Esophagus muscularis mucosa (tissue), 3 donors: ENCODE data around the gene SLC38A2.

Experiments
- CTCF ChIP-seq, 3 experiments: fragments of 200-600 bp in 2 of 3; fragments of 450-650 bp in 1 of 3; sonication (generic) in 2 of 3; IDR thresholded peaks; one replicate each; pipeline ENCODE4 v1.5.1; 2017 to 2019; ENCODE audit warnings: antibody characterized with exemption in 3 of 3, mild to moderate bottlenecking in 2 of 3, moderate library complexity in 1 of 3
- POLR2A ChIP-seq: fragments of 450-650 bp; IDR thresholded peaks from one replicate; pipeline ENCODE4 v1.6.1; 2017; ENCODE audit warnings: antibody characterized with exemption, moderate library complexity, mild to moderate bottlenecking, low read depth
- POLR2AphosphoS5 ChIP-seq, 2 donors: sonication (generic); formaldehyde crosslinking; IDR thresholded peaks; one replicate each; pipeline ENCODE4 v1.6.1; 2017; ENCODE audit warnings: antibody characterized with exemption in 2 of 2

DNA sequence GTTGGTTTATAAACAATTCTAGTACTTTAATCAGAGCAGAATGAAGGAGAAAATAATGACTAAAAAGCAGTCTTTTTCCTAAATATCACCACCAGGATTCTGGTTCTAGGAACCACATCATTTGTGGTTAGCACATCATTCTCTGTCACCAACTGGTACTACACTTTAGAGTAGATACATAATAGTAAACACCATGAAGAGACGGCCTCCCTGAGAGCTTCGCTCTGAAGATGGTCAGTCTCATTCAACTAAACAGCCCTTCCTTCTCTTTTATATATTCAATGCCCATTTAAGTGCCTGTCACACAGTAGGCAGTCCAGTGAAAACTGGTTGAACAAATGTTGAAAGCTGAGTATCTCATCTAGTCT is 10.9 kb downstream of the SLC38A2 start:
- TF ChIP-seq CTCF (IDR thresholded peaks at IDR 0.05) = no peak
- TF ChIP-seq POLR2A = no peak
- peak in 1 of 2 donors; percentile 8 for TF ChIP-seq POLR2AphosphoS5 (IDR thresholded peaks at IDR 0.05)
